ENCODE results near the gene HSP90AA1. TPM values are rescaled to one million over a fixed set of nuclear protein-coding genes. Genes with fewer than 3 reads are reported as not detected.

HSP90AA1 gene
- total RNA-seq, 1 experiment from 2014 or later = 671 TPM

DNA sequence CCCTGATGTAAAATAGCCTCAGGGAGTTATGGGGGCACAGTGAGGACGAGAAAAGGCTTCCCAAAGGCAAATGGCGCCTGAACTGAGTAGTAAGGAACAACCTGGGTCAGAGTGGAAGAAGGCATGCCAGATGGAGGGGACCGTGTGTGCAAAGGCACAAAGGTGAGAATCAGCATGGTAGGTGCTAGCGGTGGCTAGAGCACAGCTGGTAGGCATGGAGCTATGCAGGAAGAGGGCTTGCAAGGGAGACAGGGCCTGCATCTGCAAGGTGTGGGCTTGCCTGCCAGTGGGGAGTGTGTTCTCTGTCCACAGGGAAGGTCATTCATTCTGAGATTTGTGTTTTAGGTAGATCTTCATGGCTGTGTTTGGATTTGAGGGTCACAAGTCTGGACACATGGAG is 18.5 kb upstream of the HSP90AA1 start:
- DNase-seq (no peak), ATAC-seq (no peak)
- ChIA-PET CTCF (no interaction called here), POLR2A (ENCODE audit: unreplicated experiment) (no interaction called here)
- no peaks in the 10 kb centered on the region for H3K79me2 ChIP-seq (ENCODE audit: low read length)
- H3K36me3 ChIP-seq (ENCODE audit: low read depth, low read length) = no peaks in the 10 kb centered on the region
- no peak overlapping the region for H3K9ac ChIP-seq (ENCODE audit: low read length)
- no peaks in the 10 kb centered on the region for H3K27me3 ChIP-seq (ENCODE audit: low read length)
- H4K20me1 ChIP-seq (ENCODE audit: low read length) = no peaks in the 10 kb centered on the region
- TF ChIP-seq EZH2 (IDR thresholded peaks at IDR 0.05; ENCODE audit: low read length, unreplicated experiment) = no peak
- no peak for TF ChIP-seq EZH2phosphoT487 (IDR thresholded peaks at IDR 0.05; ENCODE audit: borderline replicate concordance, low read length)
- TF ChIP-seq, protein P1, sequence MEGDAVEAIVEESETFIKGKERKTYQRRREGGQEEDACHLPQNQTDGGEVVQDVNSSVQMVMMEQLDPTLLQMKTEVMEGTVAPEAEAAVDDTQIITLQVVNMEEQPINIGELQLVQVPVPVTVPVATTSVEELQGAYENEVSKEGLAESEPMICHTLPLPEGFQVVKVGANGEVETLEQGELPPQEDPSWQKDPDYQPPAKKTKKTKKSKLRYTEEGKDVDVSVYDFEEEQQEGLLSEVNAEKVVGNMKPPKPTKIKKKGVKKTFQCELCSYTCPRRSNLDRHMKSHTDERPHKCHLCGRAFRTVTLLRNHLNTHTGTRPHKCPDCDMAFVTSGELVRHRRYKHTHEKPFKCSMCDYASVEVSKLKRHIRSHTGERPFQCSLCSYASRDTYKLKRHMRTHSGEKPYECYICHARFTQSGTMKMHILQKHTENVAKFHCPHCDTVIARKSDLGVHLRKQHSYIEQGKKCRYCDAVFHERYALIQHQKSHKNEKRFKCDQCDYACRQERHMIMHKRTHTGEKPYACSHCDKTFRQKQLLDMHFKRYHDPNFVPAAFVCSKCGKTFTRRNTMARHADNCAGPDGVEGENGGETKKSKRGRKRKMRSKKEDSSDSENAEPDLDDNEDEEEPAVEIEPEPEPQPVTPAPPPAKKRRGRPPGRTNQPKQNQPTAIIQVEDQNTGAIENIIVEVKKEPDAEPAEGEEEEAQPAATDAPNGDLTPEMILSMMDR (conservative IDR thresholded peaks at IDR 0.05; ENCODE audit: low read depth, low read length) = no peak
- no peak overlapping the region for H2AFZ ChIP-seq (ENCODE audit: low read length)
- no peaks in the 10 kb centered on the region for H3K4me1 ChIP-seq (ENCODE audit: insufficient read depth, low read length)
- H3K4me2 ChIP-seq (ENCODE audit: low read length) = no peak overlapping the region
- H3K9me3 ChIP-seq (ENCODE audit: low read length) = no peaks in the 10 kb centered on the region
- BruUV-seq (replicated peaks) = no TSS peak
- intact Hi-C loops (cut with micrococcal nuclease) = no loop called here
- no peak overlapping the region for H3K27ac ChIP-seq (ENCODE audit: low read length)
- H3F3A ChIP-seq (ENCODE audit: low read length, unreplicated experiment) = no peaks in the 10 kb centered on the region
- no peak overlapping the region for H3K4me3 ChIP-seq (ENCODE audit: low read length)
- H3K9me2 ChIP-seq (replicated peaks; ENCODE audit: low read length) = no peaks in the 10 kb centered on the region

DNA sequence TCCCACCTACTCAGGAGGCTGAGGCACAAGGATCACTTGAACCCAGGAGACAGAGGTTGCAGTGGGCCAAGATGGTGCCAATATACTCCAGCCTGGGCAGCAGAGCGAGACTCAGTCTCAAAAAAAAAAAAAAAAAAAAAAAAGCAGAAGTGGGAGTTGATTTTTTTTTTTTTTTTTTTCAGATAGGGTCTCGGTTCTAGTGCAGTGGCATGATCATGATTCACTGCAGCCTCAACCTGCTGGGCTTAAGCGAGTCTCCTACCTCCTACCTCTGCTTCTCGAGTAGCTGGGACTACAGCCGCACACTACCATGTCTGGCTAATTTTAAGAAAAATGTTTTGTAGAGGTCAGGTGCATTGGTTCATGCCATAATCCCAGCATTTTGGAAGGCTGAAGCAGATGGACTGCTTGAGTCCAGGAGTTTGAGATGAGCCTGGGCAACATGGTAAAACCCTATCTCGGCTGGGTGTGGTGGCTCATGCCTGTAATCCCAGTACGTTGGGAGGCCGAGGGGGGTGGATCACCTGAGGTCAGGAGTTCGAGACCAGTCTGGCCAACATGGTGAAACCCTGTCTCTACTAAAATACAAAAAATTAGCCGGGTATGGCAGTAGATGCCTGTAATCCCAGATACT is 16.3 kb upstream of the HSP90AA1 start:
- Histone ChIP-seq H3K4me3 (ENCODE audit: low read length) (no peak overlapping the region), H3F3A (ENCODE audit: low read length, unreplicated experiment) (no peaks in the 10 kb centered on the region), H3K9ac (ENCODE audit: low read length) (no peak overlapping the region), H2AFZ (ENCODE audit: low read length) (no peak overlapping the region), H3K27me3 (ENCODE audit: low read length) (no peaks in the 10 kb centered on the region), H3K36me3 (ENCODE audit: low read depth, low read length) (no peaks in the 10 kb centered on the region), H4K20me1 (ENCODE audit: low read length) (no peaks in the 10 kb centered on the region), H3K79me2 (ENCODE audit: low read length) (no peaks in the 10 kb centered on the region), H3K4me2 (ENCODE audit: low read length) (no peak overlapping the region), H3K27ac (ENCODE audit: low read length) (no peak overlapping the region), H3K9me2 (replicated peaks; ENCODE audit: low read length) (no peaks in the 10 kb centered on the region), H3K4me1 (ENCODE audit: insufficient read depth, low read length) (no peaks in the 10 kb centered on the region), H3K9me3 (ENCODE audit: low read length) (no peaks in the 10 kb centered on the region)
- no TSS peak for BruUV-seq (replicated peaks)
- no peak for DNase-seq
- no peak for TF ChIP-seq EZH2phosphoT487 (IDR thresholded peaks at IDR 0.05; ENCODE audit: borderline replicate concordance, low read length)
- TF ChIP-seq, protein P1 (conservative IDR thresholded peaks at IDR 0.05; ENCODE audit: low read depth, low read length) = no peak
- TF ChIP-seq EZH2 (IDR thresholded peaks at IDR 0.05; ENCODE audit: low read length, unreplicated experiment) = no peak
- ATAC-seq = no peak
- ChIA-PET POLR2A (ENCODE audit: unreplicated experiment) (no interaction called here), CTCF (interaction anchor here (0.7 kb wide), 1 partner anchor 155 kb away, joined by 9 read pairs; no protein-coding TSS in a partner anchor)
- intact Hi-C loops (cut with micrococcal nuclease) = no loop called here

DNA sequence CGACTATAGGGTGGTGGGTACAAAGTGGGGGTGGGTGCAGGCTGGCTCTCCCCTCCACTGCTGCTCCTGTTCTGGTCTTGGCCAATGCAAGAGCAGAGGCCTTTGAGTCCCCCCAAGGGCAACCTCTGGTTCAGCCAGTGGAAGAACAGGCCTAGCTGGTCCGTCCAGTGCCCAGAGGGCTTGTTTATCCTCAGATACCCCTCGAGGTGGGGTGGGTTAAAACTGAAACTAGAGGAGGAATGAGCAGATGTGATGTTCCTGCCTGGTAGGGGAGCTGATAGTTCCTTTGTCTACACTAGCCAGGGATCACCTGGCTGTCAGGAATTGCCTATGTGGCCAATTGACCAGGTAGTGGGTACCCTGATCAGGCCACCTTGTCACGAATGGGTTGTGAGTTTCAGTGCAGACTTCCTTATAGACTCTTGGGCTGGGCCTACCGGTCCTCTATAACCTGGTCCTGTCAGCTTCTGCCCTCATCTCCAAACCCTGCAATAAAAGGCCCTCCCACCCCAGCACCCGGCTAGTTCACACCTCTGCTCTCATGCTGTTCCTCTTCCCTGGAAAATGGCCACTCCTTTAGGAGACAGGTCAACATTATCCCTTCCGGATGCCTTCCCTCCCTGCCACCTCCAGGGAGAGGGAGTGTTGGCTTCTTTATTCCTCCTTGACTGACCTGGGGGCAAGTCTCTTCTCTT is 10.7 kb upstream of the HSP90AA1 start:
- Histone ChIP-seq H3K27me3 (ENCODE audit: low read length) (no peaks in the 10 kb centered on the region), H3K9me2 (replicated peaks; ENCODE audit: low read length) (no peaks in the 10 kb centered on the region), H3K9me3 (ENCODE audit: low read length) (no peaks in the 10 kb centered on the region), H3K27ac (ENCODE audit: low read length) (no peak overlapping the region; the same call in 1 of the 2 replicates), H3K79me2 (ENCODE audit: low read length) (no peaks in the 10 kb centered on the region), H3K36me3 (ENCODE audit: low read depth, low read length) (no peaks in the 10 kb centered on the region), H3K9ac (ENCODE audit: low read length) (no peak overlapping the region), H3K4me1 (ENCODE audit: insufficient read depth, low read length) (peaks cover 28% of the 10 kb centered on the region), H3K4me2 (ENCODE audit: low read length) (peak overlapping the region; percentile 52), H3F3A (ENCODE audit: low read length, unreplicated experiment) (no peaks in the 10 kb centered on the region), H3K4me3 (ENCODE audit: low read length) (no peak overlapping the region), H2AFZ (ENCODE audit: low read length) (0 out of 2 replicates have a peak overlapping the region, but pooled peaks have one; percentile 16), H4K20me1 (ENCODE audit: low read length) (no peaks in the 10 kb centered on the region)
- TF ChIP-seq EZH2phosphoT487 (IDR thresholded peaks at IDR 0.05; ENCODE audit: borderline replicate concordance, low read length) (no peak), EZH2 (IDR thresholded peaks at IDR 0.05; ENCODE audit: low read length, unreplicated experiment) (no peak)
- TF ChIP-seq, protein P1 (conservative IDR thresholded peaks at IDR 0.05; ENCODE audit: low read depth, low read length) = no peak
- intact Hi-C loops (cut with micrococcal nuclease) = loop anchor here (10.0 kb wide), 1 partner anchor 217 kb away; the partner anchor contains the start of gene ZNF839
- POLR2A ChIA-PET (ENCODE audit: unreplicated experiment) = no interaction called here
- CTCF ChIA-PET = interaction anchor here (1.0 to 1.8 kb wide), 2 partner anchors 35 to 51 kb away, joined by 7 to 16 read pairs; no protein-coding TSS in a partner anchor
- peak; percentile 71 for DNase-seq
- BruUV-seq (replicated peaks) = no TSS peak
- ATAC-seq = peak; percentile 27
